IPS DF 4.7 (cell line): ENCODE data around the gene IGF2BP3.
A peak's percentile ranks its signal among the peaks of the same experiment; 100 is the strongest.

Experiments
- DNase-seq: peaks from one replicate; pipeline ENCODE4 v3.0.0-alpha.2; 2013; ENCODE audit warnings: low spot score; ENCODE audit errors: extremely low read depth

Gene IGF2BP3

GRCh38 chr7:23295401-23295697, 174.9 kb downstream of the IGF2BP3 start:
- no peak for DNase-seq

- DNase-seq: no peak
These were observed 175.5 kb downstream of the IGF2BP3 start for GRCh38 chr7:23294549-23295400.

- DNase-seq: no peak
These were observed 176.7 kb downstream of the IGF2BP3 start for GRCh38 chr7:23293500-23294073.

GRCh38 chr7:23292623-23293022, 177.7 kb downstream of the IGF2BP3 start:
- no peak for DNase-seq

GRCh38 chr7:23291957-23292560, 178.2 kb downstream of the IGF2BP3 start:
- no peak for DNase-seq

- DNase-seq: no peak
These were observed 179.3 kb downstream of the IGF2BP3 start for GRCh38 chr7:23290993-23291392.

- no peak for DNase-seq
These were observed 182.7 kb downstream of the IGF2BP3 start for GRCh38 chr7:23287612-23288011.

- DNase-seq: no peak
These were observed 184.3 kb downstream of the IGF2BP3 start for GRCh38 chr7:23285657-23286646.

- no peak for DNase-seq
These were observed 185.4 kb downstream of the IGF2BP3 start for GRCh38 chr7:23284871-23285270.

- DNase-seq: no peak
These were observed 187.2 kb downstream of the IGF2BP3 start for GRCh38 chr7:23283086-23283485.

- no peak for DNase-seq
These were observed 190.3 kb downstream of the IGF2BP3 start for GRCh38 chr7:23279819-23280525.

GRCh38 chr7:23277359-23277989, 192.8 kb downstream of the IGF2BP3 start:
- DNase-seq: no peak

- DNase-seq: no peak
These were observed 193.3 kb downstream of the IGF2BP3 start for GRCh38 chr7:23276947-23277346.

- no peak for DNase-seq
These were observed 193.9 kb downstream of the IGF2BP3 start for GRCh38 chr7:23276376-23276775.

- no peak for DNase-seq
These were observed 194.4 kb downstream of the IGF2BP3 start for GRCh38 chr7:23275912-23276311.

GRCh38 chr7:23273141-23273599, 197.1 kb downstream of the IGF2BP3 start:
- DNase-seq: peak; percentile 72

GRCh38 chr7:23272275-23272674, 198.0 kb downstream of the IGF2BP3 start:
- DNase-seq: no peak

GRCh38 chr7:23268746-23269145, 201.5 kb downstream of the IGF2BP3 start:
- DNase-seq: no peak

- DNase-seq: no peak
These were observed 202.1 kb downstream of the IGF2BP3 start for GRCh38 chr7:23268167-23268566.

GRCh38 chr7:23267357-23267756, 202.9 kb downstream of the IGF2BP3 start:
- DNase-seq: no peak
